Esophagus (tissue), 2 donors: Measurements from ENCODE around the gene ZNF19. TPM values are rescaled to one million over a fixed set of nuclear protein-coding genes. Genes with fewer than 3 reads are reported as not detected.
"Not testable (repeated sequence)": the region's sequence is repeated elsewhere in the genome, so short reads cannot be mapped to it uniquely, and the experiment has no call there.

Source experiments
- H3K27ac ChIP-seq, 2 donors: one replicate each; pipeline ENCODE4 v1.5.1; 2013; ENCODE audit warnings: low read depth in 2 of 2, mild to moderate bottlenecking in 2 of 2, inconsistent platforms in 1 of 2, low read length in 1 of 2, moderate library complexity in 1 of 2
- H3K27me3 ChIP-seq, 2 donors: one replicate each; pipeline ENCODE4 v1.6.1; 2013; ENCODE audit warnings: low read length in 2 of 2, control low read depth in 1 of 2, mild to moderate bottlenecking in 1 of 2; ENCODE audit not compliant: insufficient read depth in 2 of 2, control insufficient read depth in 1 of 2
- H3K36me3 ChIP-seq, 2 donors: one replicate each; pipeline ENCODE4 v1.6.1; 2013; ENCODE audit warnings: low read length in 1 of 2; ENCODE audit not compliant: control insufficient read depth in 2 of 2, insufficient read depth in 2 of 2
- H3K4me1 ChIP-seq, 2 donors: one replicate each; pipeline ENCODE4 v1.6.1; 2013; ENCODE audit warnings: low read length in 1 of 2; ENCODE audit not compliant: control insufficient read depth in 2 of 2, insufficient read depth in 2 of 2
- H3K4me3 ChIP-seq, 2 donors: one replicate each; pipeline ENCODE4 v1.5.1; 2013; ENCODE audit warnings: low read length in 2 of 2, mild to moderate bottlenecking in 2 of 2, low read depth in 1 of 2, moderate library complexity in 1 of 2
- H3K9me3 ChIP-seq, 2 donors: one replicate each; pipeline ENCODE4 v1.6.1; 2013; ENCODE audit warnings: mild to moderate bottlenecking in 2 of 2, low read depth in 1 of 2, low read length in 1 of 2, moderate library complexity in 1 of 2; ENCODE audit not compliant: control insufficient read depth in 2 of 2, insufficient read depth in 1 of 2
- WGBS, 2 donors: extraction: QIAGEN DNeasy Blood & Tissue Kit; methylation state at CpG; one replicate each; pipeline ENCODE4 v1.1.7; 2013; 5-methylcytosine and 5-hydroxymethylcytosine counted together
- polyA plus RNA-seq, 2 donors: library from polyadenylated mRNA; stranded (reverse); fragments of 200-250 nt; gene quantifications; one replicate each; pipeline ENCODE4 v1.2.3, GENCODE V29; 2013
- donor health status: healthy with polysubstance abuse.
- donor health status: Bipolar disorder and iron deficiency.

The ZNF19 gene
- polyA plus RNA-seq, 2 donors: 1.1 to 1.4 TPM

- Histone ChIP-seq H3K27me3 (no peaks in the 10 kb centered on the region), H3K4me3 (no peak overlapping the region), H3K36me3 (no peaks in the 10 kb centered on the region), H3K9me3 (no peaks in the 10 kb centered on the region), H3K27ac (no peak overlapping the region), H3K4me1 (no peaks in the 10 kb centered on the region)
- 55 to 64% methylated on average over 3 of the region's 3 CpGs for WGBS, 2 donors
Measured at GRCh38 chr16:71515026-71515425, 25.9 kb upstream of the ZNF19 start.

- Histone ChIP-seq H3K4me1 (no peaks in the 10 kb centered on the region), H3K27ac (no peak overlapping the region), H3K4me3 (no peak overlapping the region), H3K27me3 (no peaks in the 10 kb centered on the region), H3K36me3 (no peaks in the 10 kb centered on the region), H3K9me3 (no peaks in the 10 kb centered on the region)
- 80 to 86% methylated on average over 7 of the region's 7 CpGs for WGBS, 2 donors
Measured at GRCh38 chr16:71514476-71514875, 25.4 kb upstream of the ZNF19 start.

- no peak overlapping the region for H3K27ac ChIP-seq
- no peaks in the 10 kb centered on the region for H3K4me1 ChIP-seq
- no peak overlapping the region for H3K4me3 ChIP-seq
- no peaks in the 10 kb centered on the region for H3K9me3 ChIP-seq
- H3K36me3 ChIP-seq: no peaks in the 10 kb centered on the region
- WGBS, 2 donors: 60 to 83% methylated on average over 1 of the region's 1 CpG
- no peaks in the 10 kb centered on the region for H3K27me3 ChIP-seq
Measured at GRCh38 chr16:71513302-71513701, 24.2 kb upstream of the ZNF19 start.

GRCh38 chr16:71507061-71507460 lies 17.9 kb upstream of the ZNF19 start:
- no peaks in the 10 kb centered on the region for H3K27me3 ChIP-seq
- 48 to 63% methylated on average over 1 of the region's 1 CpG for WGBS, 2 donors
- H3K9me3 ChIP-seq: no peaks in the 10 kb centered on the region
- H3K4me3 ChIP-seq: no peak overlapping the region
- no peak overlapping the region for H3K27ac ChIP-seq
- H3K4me1 ChIP-seq: no peaks in the 10 kb centered on the region
- no peaks in the 10 kb centered on the region for H3K36me3 ChIP-seq

GRCh38 chr16:71504901-71505300 lies 15.8 kb upstream of the ZNF19 start:
- 56 to 62% methylated on average over 5 of the region's 5 CpGs for WGBS, 2 donors
- Histone ChIP-seq H3K4me1 (no peaks in the 10 kb centered on the region), H3K4me3 (no peak overlapping the region), H3K27ac (no peak overlapping the region), H3K36me3 (no peaks in the 10 kb centered on the region), H3K9me3 (no peaks in the 10 kb centered on the region), H3K27me3 (no peaks in the 10 kb centered on the region)

- 66 to 68% methylated on average over 7 of the region's 7 CpGs for WGBS, 2 donors
- not testable (repeated sequence) for H3K4me3 ChIP-seq, H3K9me3 ChIP-seq, H3K36me3 ChIP-seq, H3K4me1 ChIP-seq, H3K27ac ChIP-seq, H3K27me3 ChIP-seq
Measured at GRCh38 chr16:71504051-71504450, 14.9 kb upstream of the ZNF19 start.

GRCh38 chr16:71501547-71501946 lies 12.4 kb upstream of the ZNF19 start:
- 44 to 46% methylated on average over 3 of the region's 3 CpGs for WGBS, 2 donors
- no peak overlapping the region for H3K4me3 ChIP-seq
- no peaks in the 10 kb centered on the region for H3K9me3 ChIP-seq
- no peaks in the 10 kb centered on the region for H3K27me3 ChIP-seq
- H3K4me1 ChIP-seq: no peaks in the 10 kb centered on the region
- no peaks in the 10 kb centered on the region for H3K36me3 ChIP-seq
- no peak overlapping the region for H3K27ac ChIP-seq

GRCh38 chr16:71500964-71501363 lies 11.8 kb upstream of the ZNF19 start:
- no peaks in the 10 kb centered on the region for H3K36me3 ChIP-seq
- no peaks in the 10 kb centered on the region for H3K4me1 ChIP-seq
- 72 to 73% methylated on average over 2 of the region's 2 CpGs for WGBS, 2 donors
- H3K27ac ChIP-seq: no peak overlapping the region
- no peaks in the 10 kb centered on the region for H3K27me3 ChIP-seq
- no peak overlapping the region for H3K4me3 ChIP-seq
- no peaks in the 10 kb centered on the region for H3K9me3 ChIP-seq

GRCh38 chr16:71499775-71500364 lies 10.7 kb upstream of the ZNF19 start:
- Histone ChIP-seq H3K27me3 (no peaks in the 10 kb centered on the region), H3K4me3 (no peak overlapping the region), H3K9me3 (no peaks in the 10 kb centered on the region), H3K4me1 (no peaks in the 10 kb centered on the region), H3K27ac (no peak overlapping the region), H3K36me3 (no peaks in the 10 kb centered on the region)
- WGBS, 2 donors: 2% methylated on average over 3 of the region's 3 CpGs

GRCh38 chr16:71498031-71498430 lies 8.9 kb upstream of the ZNF19 start:
- H3K27ac ChIP-seq: no peak overlapping the region
- no peaks in the 10 kb centered on the region for H3K27me3 ChIP-seq
- no peak overlapping the region for H3K4me3 ChIP-seq
- no peaks in the 10 kb centered on the region for H3K9me3 ChIP-seq
- WGBS, 2 donors: 90 to 91% methylated on average over 3 of the region's 3 CpGs
- H3K4me1 ChIP-seq: no peaks in the 10 kb centered on the region
- H3K36me3 ChIP-seq: no peaks in the 10 kb centered on the region
